Ureter (tissue), 1 donor: Measurements from ENCODE around the gene KSR2. TPM values are rescaled to one million over a fixed set of nuclear protein-coding genes. Genes with fewer than 3 reads are reported as not detected.

Source experiments
- DNase-seq: peaks from one replicate; pipeline ENCODE4 v3.0.0-alpha.2; 2020; ENCODE audit warnings: low spot score
- total RNA-seq: library from RNA; stranded (reverse); gene quantifications from one replicate; pipeline ENCODE4 v1.2.4, GENCODE V29; 2023
- donor health status: DM: yes; HTN: yes; CAD: no.

The KSR2 gene
- total RNA-seq, 1 donor from 2014 or later = 8.6 TPM

- DNase-seq = no peak
Observed at GRCh38 chr12:117692512-117692911, 276.3 kb downstream of the KSR2 start.

GRCh38 chr12:117689857-117690256 lies 278.9 kb downstream of the KSR2 start:
- no peak for DNase-seq

- no peak for DNase-seq
Observed at GRCh38 chr12:117688446-117688845, 280.3 kb downstream of the KSR2 start.

- DNase-seq = peak; percentile 45
Observed at GRCh38 chr12:117686911-117687377, 281.8 kb downstream of the KSR2 start.

- no peak for DNase-seq
Observed at GRCh38 chr12:117686210-117686609, 282.6 kb downstream of the KSR2 start.

GRCh38 chr12:117685110-117685926 lies 283.5 kb downstream of the KSR2 start:
- peak; percentile 80 for DNase-seq

- DNase-seq = no peak
Observed at GRCh38 chr12:117684471-117684870, 284.3 kb downstream of the KSR2 start.

GRCh38 chr12:117680312-117680711 lies 288.5 kb downstream of the KSR2 start:
- no peak for DNase-seq

- no peak for DNase-seq
Observed at GRCh38 chr12:117679776-117680175, 289.0 kb downstream of the KSR2 start.

- no peak for DNase-seq
Observed at GRCh38 chr12:117674763-117675162, 294.0 kb downstream of the KSR2 start.

GRCh38 chr12:117674313-117674712 lies 294.5 kb downstream of the KSR2 start:
- DNase-seq = no peak

- no peak for DNase-seq
Observed at GRCh38 chr12:117671734-117672133, 297.1 kb downstream of the KSR2 start.

- no peak for DNase-seq
Observed at GRCh38 chr12:117664169-117664568, 304.6 kb downstream of the KSR2 start.

GRCh38 chr12:117662620-117663395 lies 306.0 kb downstream of the KSR2 start:
- DNase-seq = no peak

GRCh38 chr12:117662220-117662619 lies 306.6 kb downstream of the KSR2 start:
- DNase-seq = no peak

- DNase-seq = no peak
Observed at GRCh38 chr12:117661471-117661870, 307.3 kb downstream of the KSR2 start.

- DNase-seq = no peak
Observed at GRCh38 chr12:117660896-117661295, 307.9 kb downstream of the KSR2 start.

- DNase-seq = no peak
Observed at GRCh38 chr12:117658226-117658625, 310.6 kb downstream of the KSR2 start.

GRCh38 chr12:117649796-117650195 lies 319.0 kb downstream of the KSR2 start:
- DNase-seq = no peak

GRCh38 chr12:117646520-117646919 lies 322.3 kb downstream of the KSR2 start:
- DNase-seq = no peak

- DNase-seq = no peak
Observed at GRCh38 chr12:117645473-117645872, 323.3 kb downstream of the KSR2 start.

- DNase-seq = no peak
Observed at GRCh38 chr12:117643971-117644370, 324.8 kb downstream of the KSR2 start.

GRCh38 chr12:117641885-117642284 lies 326.9 kb downstream of the KSR2 start:
- no peak for DNase-seq
